Nephron (organoid): Measurements from ENCODE around the gene ITPR1.
A peak's percentile ranks its signal among the peaks of the same experiment; 100 is the strongest.

Experiments used
- H3K27ac Mint-ChIP-seq, 3 experiments: 2 replicates each; pipeline ENCODE4 v1.8.0; 2020; ENCODE audit warnings: mixed read lengths in 3 of 3, mild to moderate bottlenecking in 2 of 3, moderate library complexity in 1 of 3
- H3K27me3 Mint-ChIP-seq: 2 replicates; pipeline ENCODE4 v1.8.0; 2021; ENCODE audit warnings: low read depth, mild to moderate bottlenecking, moderate library complexity, mixed read lengths
- H3K36me3 Mint-ChIP-seq: 2 replicates; pipeline ENCODE4 v1.8.0; 2020; ENCODE audit warnings: low read depth, mixed read lengths
- H3K4me1 Mint-ChIP-seq: 2 replicates; pipeline ENCODE4 v1.8.0; 2020; ENCODE audit warnings: mixed read lengths
- H3K4me3 Mint-ChIP-seq, 3 experiments: 2 replicates each; pipeline ENCODE4 v1.8.0; 2020; ENCODE audit warnings: mild to moderate bottlenecking in 3 of 3, mixed read lengths in 3 of 3, moderate library complexity in 2 of 3
- H3K9me3 Mint-ChIP-seq: 2 replicates; pipeline ENCODE4 v1.8.0; 2020; ENCODE audit warnings: mixed read lengths
- CTCF ChIP-seq, 3 experiments: fragments of 200-600 bp; sonication (generic); IDR thresholded peaks; one replicate each; pipeline ENCODE4 v1.5.0; 2021; ENCODE audit warnings: antibody characterized with exemption in 3 of 3; ENCODE audit not compliant: unreplicated experiment in 3 of 3

Gene ITPR1

GRCh38 chr3:4807381-4808280 lies 314.5 kb downstream of the ITPR1 start:
- H3K27me3 Mint-ChIP-seq, result no peaks in the 10 kb centered on the region
- no peak overlapping the region for H3K4me3 Mint-ChIP-seq
- H3K4me1 Mint-ChIP-seq, result peaks cover 44% of the 10 kb centered on the region
- no peak for TF ChIP-seq CTCF (IDR thresholded peaks at IDR 0.05; ENCODE audit: unreplicated experiment in 3 of 3)
- peaks cover 77% of the 10 kb centered on the region for H3K36me3 Mint-ChIP-seq
- H3K9me3 Mint-ChIP-seq, result no peaks in the 10 kb centered on the region
- H3K27ac Mint-ChIP-seq, result peak overlapping the region; percentile 4 to 93 (median 57)

GRCh38 chr3:4808637-4809036 lies 315.5 kb downstream of the ITPR1 start:
- H3K4me3 Mint-ChIP-seq, result no peak overlapping the region
- no peak for TF ChIP-seq CTCF (IDR thresholded peaks at IDR 0.05; ENCODE audit: unreplicated experiment in 3 of 3)
- H3K36me3 Mint-ChIP-seq, result peaks cover 77% of the 10 kb centered on the region
- no peaks in the 10 kb centered on the region for H3K27me3 Mint-ChIP-seq
- H3K9me3 Mint-ChIP-seq, result no peaks in the 10 kb centered on the region
- H3K27ac Mint-ChIP-seq, result peak overlapping the region; percentile 4 to 93 (median 47)
- peaks cover 53% of the 10 kb centered on the region for H3K4me1 Mint-ChIP-seq

GRCh38 chr3:4809922-4810321 lies 316.8 kb downstream of the ITPR1 start:
- TF ChIP-seq CTCF (IDR thresholded peaks at IDR 0.05; ENCODE audit: unreplicated experiment in 3 of 3), result no peak
- H3K9me3 Mint-ChIP-seq, result no peaks in the 10 kb centered on the region

GRCh38 chr3:4812591-4812990 lies 319.4 kb downstream of the ITPR1 start:
- Mint-ChIP-seq H3K27me3 (no peaks in the 10 kb centered on the region), H3K27ac (peak overlapping the region; percentile 61 to 68 (median 61))

More at GRCh38 chr3:4809922-4810321, 316.8 kb downstream of the ITPR1 start:
- Mint-ChIP-seq H3K4me3 (no peak overlapping the region), H3K4me1 (peaks cover 53% of the 10 kb centered on the region), H3K36me3 (peaks cover 77% of the 10 kb centered on the region), H3K27me3 (no peaks in the 10 kb centered on the region), H3K27ac (peak overlapping the region; percentile 39 to 85 (median 78))

GRCh38 chr3:4813909-4814304 lies 320.8 kb downstream of the ITPR1 start:
- no peak overlapping the region for H3K4me3 Mint-ChIP-seq
- H3K9me3 Mint-ChIP-seq, result peaks cover 20% of the 10 kb centered on the region
- peak overlapping the region in 1 of 3 experiments; percentile 61 for H3K27ac Mint-ChIP-seq
- no peaks in the 10 kb centered on the region for H3K27me3 Mint-ChIP-seq
- peaks cover 82% of the 10 kb centered on the region for H3K36me3 Mint-ChIP-seq
- peaks cover 35% of the 10 kb centered on the region for H3K4me1 Mint-ChIP-seq
- no peak for TF ChIP-seq CTCF (IDR thresholded peaks at IDR 0.05; ENCODE audit: unreplicated experiment in 3 of 3)

More at GRCh38 chr3:4812591-4812990, 319.4 kb downstream of the ITPR1 start:
- no peak for TF ChIP-seq CTCF (IDR thresholded peaks at IDR 0.05; ENCODE audit: unreplicated experiment in 3 of 3)
- Mint-ChIP-seq H3K36me3 (peaks cover 77% of the 10 kb centered on the region), H3K4me3 (peak overlapping the region in 1 of 3 experiments; percentile 16), H3K4me1 (peaks cover 48% of the 10 kb centered on the region), H3K9me3 (peaks cover 16% of the 10 kb centered on the region)
